Psoas muscle (tissue), 8 donors: ENCODE data around the gene SCGN. TPM values are rescaled to one million over a fixed set of nuclear protein-coding genes. Genes with fewer than 3 reads are reported as not detected.

Experiments
- ATAC-seq, 4 donors: fragments of 200-7000 bp; cut with Tn5 transposase; one replicate each; pipeline ENCODE4 v1.9.1; 2020; ENCODE audit warnings: moderate library complexity in 3 of 4, mild to moderate bottlenecking in 2 of 4
- DNase-seq, 2 donors: peaks; one replicate each; pipeline ENCODE4 v3.0.0-alpha.2; 2020
- H3K27ac ChIP-seq: fragments of 200-600 bp; one replicate; pipeline ENCODE4 v1.8.0; 2022
- H3K27me3 ChIP-seq, 3 donors: fragments of 200-600 bp in 1 of 3; one replicate each; pipeline versions ENCODE4 v1.6.1 to v1.8.0; 2013 to 2022; ENCODE audit warnings: low read length in 2 of 3, mild to moderate bottlenecking in 2 of 3, moderate library complexity in 1 of 3; ENCODE audit not compliant: insufficient read depth in 3 of 3
- H3K36me3 ChIP-seq, 2 donors: fragments of 200-600 bp in 1 of 2; one replicate each; pipeline versions ENCODE4 v1.6.1 to v1.8.0; 2013 to 2022; ENCODE audit warnings: low read depth in 1 of 2, mild to moderate bottlenecking in 1 of 2, moderate library complexity in 1 of 2; ENCODE audit not compliant: insufficient read depth in 1 of 2
- H3K4me1 ChIP-seq: fragments of 200-600 bp; one replicate; pipeline ENCODE4 v1.8.0; 2022
- H3K4me3 ChIP-seq: fragments of 200-600 bp; one replicate; pipeline ENCODE4 v1.8.0; 2022; ENCODE audit warnings: mild to moderate bottlenecking
- H3K9me3 ChIP-seq: fragments of 200-600 bp; one replicate; pipeline ENCODE4 v1.8.0; 2022
- CTCF ChIP-seq: fragments of 200-600 bp; IDR thresholded peaks from one replicate; pipeline ENCODE4 v1.8.0; 2022; ENCODE audit warnings: antibody characterized with exemption
- WGBS, 3 donors: extraction: QIAGEN DNeasy Blood & Tissue Kit; methylation state at CpG; one replicate each; pipeline versions ENCODE4 v1.1.6 to v1.1.7; 2013; 5-methylcytosine and 5-hydroxymethylcytosine counted together
- intact Hi-C, 2 donors: fragments of 100-400 bp; cut with DNase I; formaldehyde crosslinking; loops; one replicate each; pipeline versions ENCODE4 v1.11.0 to v1.14.2; 2022
- polyA plus RNA-seq, 3 donors: library from polyadenylated mRNA; stranded (reverse); fragments of 200-250 nt; gene quantifications; one replicate each; pipeline ENCODE4 v1.2.3, GENCODE V29; 2013
- total RNA-seq, 4 donors: library from RNA; stranded (reverse); fragmentation: NEBNext Ultra II Directional in 2 of 4; extraction: Animal tissue kit (Norgen Biotek cat#: 25700) in 2 of 4; gene quantifications; one replicate each; pipeline versions ENCODE4 v1.2.1 to v1.2.4, GENCODE V29; 2021 to 2023
- donor health status: healthy with polysubstance abuse.
- donor health status: DM: no; HTN: no; CAD: no; lungs with moderate emphysema.
- donor health status: Bipolar disorder and iron deficiency.
- donor health status: healthy.
- donor health status: DM: yes; HTN: yes; CAD: no.
- donor health status: DM: no; HTN: no; CAD: no.
- donor health status: DM: no; HTN: no; CAD: no.
- donor health status: DM: yes; HTN: yes; CAD: no.

The SCGN gene
- total and polyA plus RNA-seq, 7 donors, result not detected

- 52 to 54% (median 53%) methylated on average over 7 of the region's 7 CpGs for WGBS, 3 donors
Measured at GRCh38 chr6:25670793-25671513, 18.9 kb downstream of the SCGN start.

GRCh38 chr6:25671652-25672051 is 19.6 kb downstream of the SCGN start:
- no peak for DNase-seq
- Histone ChIP-seq H3K4me3 (no peak overlapping the region), H3K27me3 (no peaks in the 10 kb centered on the region), H3K36me3 (no peaks in the 10 kb centered on the region), H3K4me1 (no peaks in the 10 kb centered on the region), H3K27ac (no peak overlapping the region), H3K9me3 (no peaks in the 10 kb centered on the region)
- intact Hi-C loops, result no loop called here
- 54 to 67% (median 62%) methylated on average over 1 of the region's 1 CpG for WGBS, 3 donors
- ATAC-seq, result no peak
- TF ChIP-seq CTCF, result no peak

More at GRCh38 chr6:25670793-25671513, 18.9 kb downstream of the SCGN start:
- H3K27me3 ChIP-seq, result no peaks in the 10 kb centered on the region
- TF ChIP-seq CTCF, result no peak
- intact Hi-C loops, result no loop called here
- H3K27ac ChIP-seq, result no peak overlapping the region
- no peak for ATAC-seq
- no peaks in the 10 kb centered on the region for H3K36me3 ChIP-seq
- H3K4me3 ChIP-seq, result no peak overlapping the region
- no peaks in the 10 kb centered on the region for H3K9me3 ChIP-seq
- H3K4me1 ChIP-seq, result no peaks in the 10 kb centered on the region
- no peak for DNase-seq

- no peaks in the 10 kb centered on the region for H3K27me3 ChIP-seq
- no peak for TF ChIP-seq CTCF
- no peak overlapping the region for H3K27ac ChIP-seq
- DNase-seq (no peak), ATAC-seq (no peak)
- H3K4me1 ChIP-seq, result no peaks in the 10 kb centered on the region
- WGBS, 3 donors, result 67 to 70% (median 68%) methylated on average over 5 of the region's 5 CpGs
- H3K4me3 ChIP-seq, result no peak overlapping the region
- intact Hi-C loops, result no loop called here
- no peaks in the 10 kb centered on the region for H3K36me3 ChIP-seq
- H3K9me3 ChIP-seq, result no peaks in the 10 kb centered on the region
Measured at GRCh38 chr6:25675167-25675566, 23.2 kb downstream of the SCGN start.

- no peaks in the 10 kb centered on the region for H3K4me1 ChIP-seq
- DNase-seq (no peak), ATAC-seq (no peak)
- no peak for TF ChIP-seq CTCF
- no peaks in the 10 kb centered on the region for H3K9me3 ChIP-seq
- no peaks in the 10 kb centered on the region for H3K27me3 ChIP-seq
- H3K36me3 ChIP-seq, result no peaks in the 10 kb centered on the region
- no peak overlapping the region for H3K27ac ChIP-seq
- 68 to 82% (median 76%) methylated on average over 5 of the region's 5 CpGs for WGBS, 3 donors
- intact Hi-C loops, result no loop called here
- no peak overlapping the region for H3K4me3 ChIP-seq
Measured at GRCh38 chr6:25676775-25677174, 24.8 kb downstream of the SCGN start.

- intact Hi-C loops, result no loop called here
- H3K27me3 ChIP-seq, result no peaks in the 10 kb centered on the region
- no peak overlapping the region for H3K4me3 ChIP-seq
- H3K36me3 ChIP-seq, result no peaks in the 10 kb centered on the region
- H3K27ac ChIP-seq, result no peak overlapping the region
- ATAC-seq (no peak), DNase-seq (no peak)
- no peaks in the 10 kb centered on the region for H3K9me3 ChIP-seq
- no peaks in the 10 kb centered on the region for H3K4me1 ChIP-seq
- 60 to 66% (median 62%) methylated on average over 3 of the region's 3 CpGs for WGBS, 3 donors
- no peak for TF ChIP-seq CTCF
Measured at GRCh38 chr6:25681848-25682247, 29.8 kb downstream of the SCGN start.
